22Rv1 (cell line): Measurements from ENCODE around the gene UBE2E1.

Experiments
- CTCF ChIP-seq: fragments of 450-650 bp; IDR thresholded peaks from 2 replicates; pipeline ENCODE4 v1.5.1; 2017; ENCODE audit warnings: mild to moderate bottlenecking
- ZFX ChIP-seq: fragments of 450-650 bp; IDR thresholded peaks from 2 replicates; pipeline ENCODE4 v1.6.1; 2017; ENCODE audit warnings: antibody characterized with exemption, borderline replicate concordance

DNA sequence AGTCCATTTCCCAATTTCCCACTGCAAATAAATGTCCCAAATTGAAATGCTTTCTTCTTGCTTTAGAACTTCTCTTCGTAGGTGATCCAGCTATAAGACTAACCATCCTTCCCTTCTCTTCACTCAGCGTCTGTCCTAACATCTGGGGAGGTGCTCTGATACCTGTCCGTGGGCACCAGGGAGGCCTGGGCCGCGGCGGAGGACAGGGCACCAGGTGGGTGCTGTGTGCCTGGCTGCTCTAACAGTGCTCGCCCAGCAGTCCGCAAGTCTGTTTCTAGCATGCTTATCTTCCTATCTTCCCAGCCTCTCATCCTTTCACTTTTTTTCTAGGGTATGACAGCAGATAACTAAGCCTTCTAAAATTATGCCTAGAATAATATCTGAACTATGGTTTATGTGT lies 73.7 kb downstream of the UBE2E1 start:
- TF ChIP-seq CTCF (no peak), ZFX (no peak)
